ENCODE measurements around the gene CDC45.
"Not testable (repeated sequence)": the region's sequence is repeated elsewhere in the genome, so short reads cannot be mapped to it uniquely, and the experiment has no call there.

Gene CDC45

DNA sequence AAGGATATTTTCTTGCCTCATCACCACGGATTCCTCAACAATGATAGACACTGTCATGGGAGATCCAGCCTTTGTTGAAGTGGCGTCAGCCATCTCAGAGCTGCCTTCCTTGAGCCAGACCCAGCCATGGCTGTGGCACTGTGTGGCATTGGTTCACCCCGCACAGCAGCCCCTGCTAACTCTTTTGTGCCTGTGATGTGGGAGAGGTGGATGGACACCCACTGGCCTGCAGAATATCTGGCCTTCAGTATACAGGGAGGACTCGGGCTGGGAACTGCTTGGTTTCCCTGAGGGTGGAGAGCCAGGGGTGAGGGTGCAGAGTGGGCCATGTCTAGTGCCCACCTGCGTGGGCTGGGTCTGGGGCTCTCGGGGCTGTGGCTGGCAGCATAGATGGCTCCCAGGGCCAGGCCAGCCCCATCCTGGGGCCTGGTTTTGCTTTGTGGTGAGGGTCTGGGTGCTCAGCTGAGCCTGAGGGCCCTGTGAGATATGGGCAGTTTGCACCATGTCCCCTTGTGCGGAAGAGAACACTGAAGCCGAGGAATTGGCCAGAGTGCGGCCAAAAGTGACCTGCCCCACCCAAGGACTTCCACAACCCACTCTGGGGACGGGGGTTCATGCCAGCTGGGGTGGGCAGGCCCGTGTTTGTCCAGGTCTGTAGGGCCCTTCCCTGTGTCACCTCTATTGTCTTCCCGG, 38.3 kb downstream of the CDC45 start:
- no peak for DNase-seq

DNA sequence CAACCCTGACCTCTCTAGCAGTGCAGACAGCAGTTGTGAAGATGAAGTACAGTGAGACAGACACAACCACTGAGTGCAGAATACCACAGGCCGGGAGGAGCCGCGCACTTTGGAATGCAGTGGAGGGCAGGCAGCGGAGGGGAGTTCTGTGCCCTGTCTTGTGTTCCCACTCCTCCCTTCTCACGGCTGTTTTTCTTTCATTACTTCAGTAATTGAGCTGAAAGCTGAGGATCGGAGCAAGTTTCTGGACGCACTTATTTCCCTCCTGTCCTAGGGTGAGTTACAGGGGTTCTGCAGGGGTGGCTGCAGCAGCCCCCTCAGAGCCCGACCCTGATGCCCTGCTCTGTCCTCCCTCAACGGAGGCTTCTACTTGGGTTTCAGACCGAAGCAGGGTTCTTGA, 38.9 kb downstream of the CDC45 start:
- no peak for DNase-seq

DNA sequence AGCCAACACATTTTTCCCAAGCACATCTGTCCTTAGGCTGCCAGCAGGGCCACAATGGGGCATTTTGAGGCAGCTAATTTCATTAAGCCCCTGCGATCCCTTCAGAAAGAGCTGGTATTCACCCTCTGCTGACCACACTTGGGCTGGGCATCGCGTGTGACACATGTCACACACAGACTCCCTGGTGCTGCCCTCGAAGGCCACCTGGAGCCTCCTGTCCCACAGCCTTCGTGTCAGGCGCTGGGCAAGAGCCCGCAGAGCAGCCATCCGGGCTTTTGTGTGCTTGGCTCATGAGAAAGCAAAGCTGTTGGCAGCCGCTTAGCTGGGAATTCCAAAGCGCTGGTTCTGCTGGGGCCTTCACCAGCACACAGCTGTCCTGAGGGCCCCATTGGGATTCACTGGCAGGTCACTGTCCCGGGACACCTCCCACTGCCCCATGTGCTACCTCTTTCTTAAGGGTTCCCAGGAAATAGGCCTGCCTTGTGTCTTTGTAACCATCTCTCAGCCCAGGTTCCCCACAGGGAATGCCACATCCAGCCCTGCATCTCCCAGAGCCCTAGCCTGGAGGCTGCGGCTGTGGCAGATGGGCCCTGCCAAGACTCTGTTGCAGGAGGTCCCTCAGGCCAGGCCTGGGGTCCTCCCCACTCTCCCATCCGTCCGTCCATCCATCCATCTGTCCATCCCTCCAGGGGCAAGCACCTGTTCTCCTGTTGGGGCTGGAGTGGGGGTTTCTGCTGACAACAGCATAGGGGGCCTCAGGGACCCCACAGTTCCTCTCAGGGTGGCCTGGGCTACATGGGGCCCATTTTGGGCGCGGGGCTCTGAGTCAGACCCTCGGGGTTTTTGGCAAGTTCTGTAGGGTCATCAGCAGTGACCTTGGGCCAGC, 39.6 kb downstream of the CDC45 start:
- DNase-seq, result no peak

DNA sequence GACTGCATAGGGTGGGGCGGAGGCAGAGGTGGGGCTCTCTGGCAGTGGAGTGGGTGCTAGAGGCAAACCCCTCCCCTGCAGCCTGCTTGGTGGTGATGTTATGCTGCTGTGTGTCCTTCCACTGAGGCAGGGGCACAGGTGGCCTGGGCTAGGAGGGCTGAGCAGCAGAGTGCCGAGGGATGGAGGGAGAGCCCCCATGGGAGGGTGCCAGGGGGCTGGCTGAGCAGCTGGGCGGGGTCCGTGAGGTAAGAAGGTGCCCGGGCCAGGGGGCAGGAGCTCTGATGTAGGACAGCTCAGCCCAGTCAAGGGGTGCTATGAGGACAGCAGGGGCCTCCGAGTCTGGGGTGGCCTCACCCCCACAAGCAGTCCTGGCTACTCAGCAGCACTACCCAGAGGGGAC, 40.3 kb downstream of the CDC45 start:
- no peak for DNase-seq

DNA sequence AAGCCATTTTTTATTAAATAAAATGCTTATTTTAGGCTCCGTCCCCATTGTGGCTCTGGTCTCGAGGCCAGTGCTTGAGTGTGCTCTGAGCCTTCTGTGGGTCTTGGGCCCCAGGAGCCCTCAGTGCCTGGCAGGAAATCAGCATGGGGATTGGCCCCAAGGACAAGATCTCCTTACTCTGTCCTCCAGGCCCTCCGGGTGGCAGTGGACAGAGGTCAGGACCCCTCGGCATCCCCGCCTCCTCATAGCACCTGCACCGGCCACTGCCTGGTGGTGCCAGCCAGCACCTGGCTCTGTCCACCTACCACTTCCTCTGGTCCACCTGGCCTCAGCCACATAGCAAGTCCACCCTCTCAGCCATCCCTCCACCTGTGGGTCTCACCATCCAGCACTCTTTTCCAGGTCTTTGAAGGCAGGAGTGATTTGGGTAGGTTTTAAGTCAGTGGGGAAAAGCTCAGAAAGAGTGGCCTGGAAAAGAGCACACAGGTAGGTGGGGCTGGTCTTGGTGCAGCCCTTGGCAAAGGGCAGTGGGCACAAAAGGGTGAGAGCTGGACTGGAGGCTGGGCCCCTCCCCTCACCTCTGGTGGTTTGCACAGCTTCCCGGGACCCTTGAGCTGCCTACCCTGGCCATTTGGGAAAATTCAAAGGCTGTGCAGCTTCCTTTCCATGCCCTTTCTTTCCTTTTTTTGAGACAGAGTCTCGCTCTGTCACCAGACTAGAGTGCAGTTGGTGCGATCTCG, 41.0 kb downstream of the CDC45 start:
- no peak for DNase-seq

DNA sequence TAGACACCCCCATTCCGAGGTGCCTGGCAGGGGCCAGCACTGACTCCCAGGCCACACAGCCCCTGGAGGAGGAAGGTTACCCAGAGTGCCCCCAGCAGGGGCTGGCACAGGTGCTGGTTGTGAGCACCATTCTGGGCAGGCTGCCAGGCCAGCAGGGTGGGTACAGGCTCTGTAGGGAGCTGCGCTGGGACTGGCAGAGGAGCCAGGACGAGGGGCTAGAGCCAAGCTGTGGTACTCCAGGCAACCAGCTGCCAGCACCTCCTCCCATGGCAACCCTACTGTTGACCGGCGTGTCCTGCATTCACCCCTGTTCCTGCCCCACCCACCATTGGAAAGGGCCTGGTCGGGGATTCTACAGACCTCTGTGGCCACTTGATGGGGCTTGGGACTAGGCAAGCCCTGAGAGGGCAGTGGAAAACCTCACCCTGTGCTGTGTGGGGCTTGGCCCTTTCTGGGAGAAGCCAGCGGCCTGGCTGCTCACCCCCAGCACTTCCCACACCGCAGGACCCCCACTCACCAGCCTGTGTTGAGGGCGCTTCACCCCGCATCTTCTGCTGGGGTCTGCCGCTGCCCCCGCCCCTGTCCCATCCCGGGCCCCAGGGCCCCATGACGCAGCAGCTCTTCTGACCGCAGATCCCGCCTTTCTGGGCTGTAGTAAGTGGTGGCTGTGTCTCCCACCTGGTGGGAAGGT, 42.6 kb downstream of the CDC45 start:
- DNase-seq, result peak; percentile 43

DNA sequence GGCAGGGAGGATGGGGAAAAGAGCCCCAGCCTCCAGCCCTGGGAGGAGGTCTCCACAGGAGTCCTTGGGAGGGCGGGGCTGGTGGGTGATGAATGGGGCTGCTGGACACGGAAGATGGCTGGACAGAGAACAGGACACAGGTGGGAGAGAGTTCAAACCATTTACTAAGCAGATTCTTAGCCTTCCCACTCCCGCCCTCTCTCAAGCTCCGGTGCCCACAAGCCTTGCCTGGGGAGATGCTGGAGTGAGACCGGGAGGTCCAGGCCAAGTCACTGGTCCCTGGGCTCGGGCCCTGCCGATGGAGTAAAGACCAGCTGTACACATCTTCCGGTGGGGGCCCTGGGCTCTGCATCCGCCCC, 43.1 kb downstream of the CDC45 start:
- DNase-seq, result no peak

DNA sequence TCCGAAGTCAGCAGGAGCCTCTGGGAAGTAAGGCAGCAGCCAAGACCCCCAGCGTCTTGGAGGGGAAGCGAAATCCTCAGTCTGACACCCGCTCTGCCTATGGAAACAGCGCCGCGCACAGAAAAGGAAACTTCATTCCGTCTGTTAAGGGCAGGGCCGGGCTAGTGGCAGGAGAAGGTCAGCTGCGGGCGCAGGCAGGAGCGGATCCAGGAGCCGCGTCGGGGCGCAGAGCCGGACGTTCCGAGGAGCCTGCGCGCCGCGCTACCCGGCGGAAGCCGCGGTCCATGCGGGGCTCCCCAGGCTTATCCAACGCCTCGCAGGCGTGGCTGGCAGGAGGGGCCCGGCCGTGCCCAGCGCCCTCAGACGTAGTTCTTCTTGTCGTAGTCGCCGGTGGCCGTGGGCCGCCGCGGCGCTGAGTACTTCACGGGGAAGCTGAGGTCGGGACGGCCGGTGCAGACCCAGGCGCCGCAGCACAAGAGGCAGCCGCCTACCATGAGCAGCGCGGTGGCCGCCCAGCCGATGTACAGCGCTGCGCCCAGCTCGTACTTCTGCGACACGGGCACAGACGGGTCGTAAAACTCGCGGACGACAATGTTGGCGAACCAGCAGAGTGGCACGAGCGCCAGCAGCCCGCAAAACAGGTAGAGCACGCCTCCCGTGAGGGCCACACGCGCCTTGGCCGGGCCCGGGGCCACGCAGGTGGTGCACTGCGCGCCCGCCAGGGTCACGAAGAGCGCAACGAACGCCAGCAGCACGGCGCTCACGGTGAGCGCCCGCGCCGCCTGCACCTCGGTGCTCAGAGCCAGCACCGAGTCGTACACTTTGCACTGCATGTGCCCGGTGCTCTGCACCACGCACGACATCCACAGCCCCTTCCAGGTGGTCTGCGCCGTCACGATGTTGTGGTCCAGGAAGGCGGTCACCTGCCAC, 43.8 kb downstream of the CDC45 start:
- no peak for DNase-seq

DNA sequence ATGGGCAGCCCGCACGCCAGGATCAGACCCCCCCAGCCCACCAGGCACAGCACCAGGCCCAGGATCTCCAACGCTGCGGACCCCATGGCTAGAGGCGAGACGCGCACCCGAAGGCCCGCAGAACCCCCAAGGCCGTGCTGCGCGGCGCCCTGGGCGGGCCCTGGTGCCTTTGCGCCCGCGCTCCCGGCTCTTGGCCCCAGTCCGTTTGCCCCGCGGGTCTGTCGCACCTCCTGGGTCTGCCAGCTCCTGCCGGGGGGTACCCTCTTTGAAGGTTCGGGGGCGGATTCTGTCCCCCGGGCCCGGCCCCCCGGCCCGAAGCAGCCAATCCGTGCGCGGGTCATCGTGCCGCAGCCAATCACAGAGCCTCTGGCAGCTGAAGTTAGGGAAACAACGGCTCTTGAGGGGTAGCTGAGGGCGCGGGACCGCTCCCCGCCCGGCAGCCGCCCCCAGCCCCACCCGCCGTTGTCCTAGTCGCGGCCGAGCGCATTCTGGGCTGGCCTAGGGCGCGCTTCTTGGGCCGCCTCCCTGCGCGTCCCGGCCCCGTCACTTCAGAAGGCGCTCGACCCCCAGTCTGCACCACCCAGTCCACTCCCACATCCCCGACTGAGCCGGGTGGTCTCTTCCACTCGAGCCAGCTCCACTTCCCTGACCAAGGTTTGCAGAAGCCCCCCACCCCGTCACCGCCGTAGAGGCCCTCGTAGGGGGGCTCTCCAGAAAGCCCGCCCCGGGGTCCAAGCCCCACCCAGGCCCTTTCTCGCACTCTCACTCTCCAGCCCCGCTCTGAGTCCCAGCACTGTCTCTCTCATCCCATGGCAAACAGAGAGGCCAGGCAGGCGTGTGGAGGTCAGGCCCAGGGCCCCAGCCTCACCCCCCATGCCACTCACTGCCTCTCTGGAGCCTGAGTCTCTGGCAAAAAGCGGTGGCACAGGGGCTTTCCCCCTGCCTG, 44.7 kb downstream of the CDC45 start, which contains the start of gene CLDN5:
CLDN5 (minus strand) TSS at position 241 of the 946 bp plus-strand sequence; CDS start at position 86, 155 bp downstream.
- no peak for DNase-seq

DNA sequence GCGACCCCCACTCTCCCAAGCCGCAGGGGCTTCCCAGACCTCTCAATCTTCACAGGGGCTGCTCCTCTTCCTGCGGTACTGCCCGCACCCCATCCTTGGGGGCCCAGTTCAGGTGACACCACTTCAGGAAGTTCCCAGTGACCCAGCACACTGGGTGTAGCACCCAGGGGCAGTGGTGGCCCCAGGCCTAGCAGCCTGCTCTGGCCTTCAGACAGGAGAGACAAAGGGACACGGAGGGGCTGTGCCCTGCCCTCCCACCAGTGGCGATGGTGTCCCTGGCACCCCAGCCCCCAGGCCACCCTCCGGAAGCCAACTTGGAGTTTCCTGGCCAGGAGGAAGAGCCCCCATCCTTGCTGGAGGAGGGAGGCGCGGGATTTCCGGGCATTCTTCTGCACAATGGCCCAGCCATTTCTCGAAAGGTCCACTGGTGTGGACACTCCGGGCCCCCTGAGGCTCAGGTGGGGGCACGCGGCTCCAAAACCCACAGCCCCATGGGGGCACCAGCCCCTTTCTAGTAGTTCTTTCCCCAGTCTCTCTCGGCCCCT, 45.5 kb downstream of the CDC45 start:
- DNase-seq, result no peak

DNA sequence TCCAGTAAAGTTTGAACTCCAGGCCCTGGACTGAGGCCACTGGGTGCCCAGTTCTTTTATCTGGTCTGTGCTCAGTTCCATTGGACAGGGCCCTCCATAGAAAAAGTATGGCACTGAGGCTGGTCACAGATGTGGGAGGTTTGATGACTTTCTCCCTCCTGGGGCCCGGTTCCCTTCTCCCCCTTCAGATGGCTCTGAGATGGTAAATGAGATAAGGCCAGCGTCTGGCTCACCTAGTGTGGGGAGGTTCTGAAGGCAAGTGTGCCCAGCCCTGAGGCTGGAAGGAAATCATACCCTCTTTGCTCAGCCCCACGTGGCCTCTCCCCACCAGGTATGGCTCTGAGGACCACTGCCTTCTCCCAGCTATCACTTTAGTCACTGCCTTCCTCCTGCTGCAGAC, 45.9 kb downstream of the CDC45 start:
- DNase-seq, result no peak

DNA sequence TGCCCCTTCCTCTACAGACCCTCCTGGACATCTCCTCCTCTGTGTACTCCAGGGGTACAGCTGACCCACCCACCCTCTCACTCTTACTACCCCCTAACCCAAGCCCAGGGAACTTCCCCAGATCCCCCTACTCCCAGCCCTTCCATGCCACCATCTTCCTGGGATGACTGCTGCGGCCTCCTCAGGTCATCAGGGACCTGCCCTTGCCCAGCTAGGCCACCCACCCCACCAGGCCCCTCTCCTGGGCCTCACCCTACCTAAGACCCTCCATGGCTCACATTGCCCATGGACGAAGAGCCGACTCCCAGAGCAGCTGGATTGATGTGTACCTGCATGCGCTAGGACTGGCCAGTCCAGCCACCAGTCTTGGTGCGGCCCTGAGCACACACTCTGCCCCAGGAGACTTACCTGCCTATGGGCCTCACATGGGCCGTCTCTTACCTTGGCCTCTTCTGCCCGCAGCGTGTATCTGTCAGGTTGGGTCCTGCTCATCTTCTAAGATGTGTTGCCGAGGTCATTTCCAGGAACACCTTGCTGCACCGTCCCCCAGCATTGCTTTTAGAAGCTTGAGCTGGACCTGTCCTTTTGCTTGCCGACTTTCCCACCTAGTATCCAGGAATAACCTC, 46.5 kb downstream of the CDC45 start:
- DNase-seq, result no peak

DNA sequence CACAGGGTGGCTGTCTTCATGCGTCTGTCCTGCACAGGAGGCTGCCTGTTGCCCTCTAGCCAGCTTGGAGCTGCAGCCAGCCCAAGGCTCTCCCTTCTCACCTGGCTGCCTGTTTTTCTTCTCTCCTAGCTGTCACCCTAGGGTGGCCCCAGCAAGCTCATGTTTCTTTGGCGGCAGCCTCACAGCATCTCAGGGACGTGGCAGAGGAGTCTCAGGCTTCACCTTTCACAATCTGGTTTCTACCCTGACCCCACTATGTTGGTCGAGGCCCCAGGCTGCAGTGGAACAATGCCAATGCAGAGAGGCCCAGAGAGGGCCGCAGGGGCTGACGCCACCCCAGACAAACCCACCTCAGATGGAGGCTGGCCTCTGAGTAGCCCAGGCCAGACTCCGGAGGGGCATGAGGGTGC, 47.0 kb downstream of the CDC45 start:
- DNase-seq, result no peak

DNA sequence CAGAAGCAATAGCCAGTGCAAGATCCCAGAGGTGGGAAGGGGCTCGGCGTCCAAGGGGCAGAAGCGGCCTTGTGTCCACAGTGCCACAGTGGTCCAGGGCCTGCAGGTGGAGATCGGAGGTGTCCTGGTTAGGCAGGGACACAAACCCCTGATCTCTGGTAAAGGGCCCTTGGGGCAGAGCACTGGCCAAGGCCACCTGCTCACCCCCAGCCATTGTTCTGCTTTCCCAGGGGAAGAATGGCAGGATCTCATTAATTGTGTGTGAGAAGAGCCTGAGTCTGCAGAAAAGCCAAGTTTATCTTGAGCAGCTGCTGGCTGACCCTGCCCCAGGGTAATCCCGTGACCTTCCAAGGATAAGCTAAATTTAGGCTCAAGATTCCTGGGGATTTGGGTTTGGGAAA, 47.6 kb downstream of the CDC45 start:
- no peak for DNase-seq

DNA sequence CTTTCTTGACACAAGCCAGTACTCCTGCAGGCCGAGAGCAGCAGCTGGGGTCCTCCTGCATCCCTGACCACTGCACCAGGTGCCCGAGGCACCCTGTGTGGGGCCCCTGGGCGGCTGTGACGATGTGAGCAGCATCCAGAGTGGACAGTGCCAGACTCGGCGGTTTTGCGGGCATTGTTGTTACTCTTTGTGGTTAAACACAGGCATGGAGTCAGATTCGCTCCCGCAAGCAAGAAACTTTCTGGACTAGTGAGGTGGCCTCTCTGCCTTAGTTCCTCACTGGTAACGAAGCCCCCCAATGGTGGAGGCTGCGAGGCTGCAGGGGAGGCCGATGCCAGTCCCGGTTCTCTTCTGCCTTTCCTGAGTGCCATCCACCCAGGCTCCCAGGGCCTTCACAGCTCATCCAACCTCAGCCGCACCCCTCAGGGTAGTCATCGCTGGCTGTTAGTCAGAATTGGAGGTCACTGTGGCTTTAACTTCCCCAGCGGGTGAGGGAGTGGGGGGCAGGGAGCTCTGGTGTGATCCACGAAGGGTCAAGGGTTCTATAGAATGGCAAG, 48.2 kb downstream of the CDC45 start:
- no peak for DNase-seq

DNA sequence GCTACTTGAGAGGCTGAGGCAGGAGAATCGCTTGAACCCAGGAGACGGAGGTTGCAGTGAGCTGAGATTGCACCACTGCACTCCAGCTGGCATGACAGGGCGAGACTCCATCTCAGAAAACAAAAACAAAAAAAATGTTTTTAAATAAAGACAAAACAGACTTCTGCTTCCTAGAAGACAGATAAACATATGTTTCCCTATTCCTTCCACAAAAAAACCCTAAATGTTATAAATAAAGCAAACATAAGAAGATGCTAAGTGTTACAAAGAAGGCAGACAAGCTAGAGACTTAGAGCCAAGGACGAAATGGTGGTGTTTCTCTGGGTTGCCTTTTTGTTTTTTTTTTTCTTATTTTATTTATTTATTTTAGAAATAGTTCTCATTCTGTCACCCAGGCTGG, 50.1 kb downstream of the CDC45 start:
- no peak for DNase-seq

DNA sequence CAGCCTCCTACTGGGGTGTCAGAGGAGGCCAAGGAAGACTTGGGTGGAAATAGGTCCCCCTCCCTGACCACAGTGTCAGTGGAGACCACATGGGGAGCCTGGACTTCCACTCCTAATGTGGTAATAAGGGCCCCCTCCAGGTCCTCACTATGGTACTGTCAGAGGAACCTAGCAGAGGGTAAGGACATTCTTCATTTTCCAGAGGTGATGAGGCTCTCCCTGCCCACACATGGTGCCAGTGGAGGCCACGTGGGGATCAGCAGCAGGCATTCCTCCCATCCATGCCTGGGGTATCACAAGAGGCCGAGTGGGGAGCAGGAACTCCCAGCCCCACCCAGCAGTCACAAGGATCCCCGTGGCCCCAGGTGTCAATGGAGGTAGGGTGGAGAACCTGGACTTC, 51.0 kb downstream of the CDC45 start:
- no peak for DNase-seq

DNA sequence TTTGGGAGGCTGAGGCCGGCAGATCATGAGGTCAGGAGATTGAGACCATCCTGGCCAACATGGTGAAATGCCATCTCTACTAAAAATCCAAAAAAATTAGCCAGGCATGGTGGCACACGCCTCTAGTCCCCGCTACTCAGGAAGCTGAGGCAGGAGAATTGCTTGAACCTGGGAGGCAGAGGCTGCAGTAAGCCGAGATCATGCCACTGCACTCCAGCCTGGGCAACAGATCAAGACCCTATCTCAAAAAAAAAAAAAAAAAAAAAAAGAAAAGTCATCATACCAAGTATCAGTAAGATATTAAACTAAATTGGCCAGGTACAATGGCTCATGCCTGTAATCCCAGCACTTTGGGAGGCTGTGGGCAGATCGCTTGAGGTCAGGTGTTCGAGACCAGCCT, 51.6 kb downstream of the CDC45 start:
- not testable (repeated sequence) for DNase-seq

DNA sequence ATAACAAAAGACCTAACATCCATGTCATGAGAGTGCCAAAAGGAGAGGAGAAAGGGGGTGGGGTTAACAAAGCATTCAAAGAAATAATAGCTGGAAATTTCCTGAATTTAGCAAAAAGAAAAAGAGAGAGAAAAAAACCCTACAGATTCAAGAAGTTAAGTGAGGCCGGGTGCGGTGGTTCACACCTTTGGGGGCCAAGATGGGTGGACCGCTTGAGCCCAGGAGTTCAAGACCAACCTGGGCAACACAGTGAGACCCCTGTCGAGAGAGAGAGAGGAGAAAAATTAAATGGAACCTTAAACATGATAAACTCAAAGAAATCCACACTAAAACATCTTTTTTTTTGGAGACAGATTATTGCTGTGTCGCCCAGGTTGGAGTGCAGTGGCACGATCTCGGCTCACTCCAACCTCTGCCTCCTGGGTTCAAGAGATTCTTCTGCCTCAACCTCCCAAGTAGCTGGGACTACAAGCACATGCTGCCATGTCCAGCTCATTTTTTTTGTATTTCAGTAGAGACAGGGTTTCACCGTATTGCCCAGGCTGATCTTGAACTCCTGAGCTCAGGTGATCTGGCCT, 53.4 kb downstream of the CDC45 start:
- no peak for DNase-seq

Data from NCI-H524 treated with DMSO at 0.1 percent for 48 hours (cell line).